HG03108 (cell line): ENCODE results near the gene TMEM132E.

ENCODE experiments used
- ATAC-seq: cut with Tn5 transposase; IDR thresholded peaks from one replicate; pipeline ENCODE4 v1.9.1; 2021; ENCODE audit warnings: moderate library complexity; ENCODE audit not compliant: unreplicated experiment

The TMEM132E gene

GRCh38 chr17:34626121-34626681 lies 46.8 kb downstream of the TMEM132E start:
- ATAC-seq, result no peak

GRCh38 chr17:34628879-34629278 lies 49.5 kb downstream of the TMEM132E start:
- ATAC-seq, result no peak

GRCh38 chr17:34633351-34633750 lies 54.0 kb downstream of the TMEM132E start:
- no peak for ATAC-seq

GRCh38 chr17:34633760-34634159 lies 54.4 kb downstream of the TMEM132E start:
- no peak for ATAC-seq

- ATAC-seq, result no peak
Observed at GRCh38 chr17:34634551-34635160, 55.3 kb downstream of the TMEM132E start.

- ATAC-seq, result no peak
Observed at GRCh38 chr17:34635876-34636275, 56.5 kb downstream of the TMEM132E start.

- no peak for ATAC-seq
Observed at GRCh38 chr17:34637041-34637547, 57.7 kb downstream of the TMEM132E start.

GRCh38 chr17:34637548-34638525 lies 58.5 kb downstream of the TMEM132E start:
- ATAC-seq, result peak; percentile 58

- no peak for ATAC-seq
Observed at GRCh38 chr17:34638526-34639260, 59.3 kb downstream of the TMEM132E start.

GRCh38 chr17:34639706-34640425 lies 60.5 kb downstream of the TMEM132E start:
- no peak for ATAC-seq

GRCh38 chr17:34641368-34641767 lies 62.0 kb downstream of the TMEM132E start:
- ATAC-seq, result no peak

- ATAC-seq, result no peak
Observed at GRCh38 chr17:34644941-34645550, 65.7 kb downstream of the TMEM132E start.

GRCh38 chr17:34645594-34645993 lies 66.2 kb downstream of the TMEM132E start:
- no peak for ATAC-seq

GRCh38 chr17:34647511-34647910 lies 68.1 kb downstream of the TMEM132E start:
- ATAC-seq, result no peak

- no peak for ATAC-seq
Observed at GRCh38 chr17:34650051-34650750, 70.8 kb downstream of the TMEM132E start.

GRCh38 chr17:34651402-34651811 lies 72.0 kb downstream of the TMEM132E start:
- no peak for ATAC-seq

- no peak for ATAC-seq
Observed at GRCh38 chr17:34652021-34652555, 72.7 kb downstream of the TMEM132E start.

GRCh38 chr17:34653511-34653910 lies 74.1 kb downstream of the TMEM132E start:
- ATAC-seq, result no peak
